ENCODE measurements around the gene C6orf163.
"Not testable (repeated sequence)": the region's sequence is repeated elsewhere in the genome, so short reads cannot be mapped to it uniquely, and the experiment has no call there.

Gene C6orf163

DNA sequence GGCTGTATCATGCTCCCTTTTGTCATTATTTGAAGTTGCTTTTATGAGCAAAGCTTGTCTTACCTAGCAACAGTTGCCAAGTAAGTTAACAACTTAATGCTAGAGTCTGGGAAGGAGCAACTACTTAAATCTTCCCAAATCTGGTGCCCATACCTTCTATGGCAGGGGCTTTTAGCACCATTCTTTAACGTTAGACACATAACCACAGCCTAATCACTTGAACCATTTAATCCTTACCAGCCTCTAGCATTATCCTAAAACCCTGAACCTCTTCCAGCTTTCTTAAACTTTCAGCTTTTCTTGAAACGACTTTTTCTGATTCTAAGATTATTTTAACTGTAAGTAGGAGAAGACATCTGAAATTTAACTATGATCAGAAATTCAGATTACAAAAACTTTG lies at the start of gene C6orf163:
Gene C6orf163, plus strand, starts transcription at position 83 of the 400 bp plus-strand sequence. Its CDS starts 287 bp downstream, at position 370.
- H3K4me1 ChIP-seq, result no peaks in the 10 kb centered on the region
- no peaks in the 10 kb centered on the region for H3K27me3 ChIP-seq
- no peaks in the 10 kb centered on the region for H3K9me3 ChIP-seq (replicated peaks in 1 of 11)
- no peak within 1 kb of the TSS for H3K9ac ChIP-seq
- H3K27ac ChIP-seq, result no peak within 1 kb of the TSS
- no peak within 1 kb of the TSS for H3K4me2 ChIP-seq
- H3K4me3 ChIP-seq, result no peak within 1 kb of the TSS
- no peaks in the 10 kb centered on the region for H3K36me3 ChIP-seq
- no peak for TF ChIP-seq Cebpa-rat (IDR thresholded peaks at IDR 0.05)
- no peaks in the 10 kb centered on the region for H4K20me1 ChIP-seq

GRCh38 chr6:87297119-87297518 lies 47.5 kb upstream of the C6orf163 start:
- no peak overlapping the region for H3K9ac ChIP-seq
- H3K27ac ChIP-seq, result no peak overlapping the region
- no peak for TF ChIP-seq Cebpa-rat (IDR thresholded peaks at IDR 0.05)
- H3K27me3 ChIP-seq, result no peaks in the 10 kb centered on the region
- H3K4me3 ChIP-seq, result no peak overlapping the region
- no peaks in the 10 kb centered on the region for H4K20me1 ChIP-seq
- no peak overlapping the region for H3K4me2 ChIP-seq
- H3K36me3 ChIP-seq, result no peaks in the 10 kb centered on the region
- no peaks in the 10 kb centered on the region for H3K9me3 ChIP-seq (replicated peaks in 1 of 11)
- no peaks in the 10 kb centered on the region for H3K4me1 ChIP-seq

- not testable (repeated sequence) for H3K9ac ChIP-seq; H3K36me3 ChIP-seq; H3K4me3 ChIP-seq; H4K20me1 ChIP-seq; H3K4me2 ChIP-seq; H3K4me1 ChIP-seq; H3K27me3 ChIP-seq; H3K9me3 ChIP-seq (replicated peaks in 1 of 11); H3K27ac ChIP-seq
Observed at GRCh38 chr6:87301277-87301676, 43.3 kb upstream of the C6orf163 start.

- H3K27me3 ChIP-seq, result no peaks in the 10 kb centered on the region
- H3K4me2 ChIP-seq, result no peak overlapping the region
- H3K4me1 ChIP-seq, result no peaks in the 10 kb centered on the region
- no peaks in the 10 kb centered on the region for H3K36me3 ChIP-seq
- no peak overlapping the region for H3K9ac ChIP-seq
- no peak overlapping the region for H3K4me3 ChIP-seq
- TF ChIP-seq Cebpa-rat (IDR thresholded peaks at IDR 0.05), result no peak
- H3K27ac ChIP-seq, result no peak overlapping the region
- no peaks in the 10 kb centered on the region for H4K20me1 ChIP-seq
- H3K9me3 ChIP-seq (replicated peaks in 1 of 11), result no peaks in the 10 kb centered on the region
Observed at GRCh38 chr6:87308970-87309369, 35.6 kb upstream of the C6orf163 start.

DNA sequence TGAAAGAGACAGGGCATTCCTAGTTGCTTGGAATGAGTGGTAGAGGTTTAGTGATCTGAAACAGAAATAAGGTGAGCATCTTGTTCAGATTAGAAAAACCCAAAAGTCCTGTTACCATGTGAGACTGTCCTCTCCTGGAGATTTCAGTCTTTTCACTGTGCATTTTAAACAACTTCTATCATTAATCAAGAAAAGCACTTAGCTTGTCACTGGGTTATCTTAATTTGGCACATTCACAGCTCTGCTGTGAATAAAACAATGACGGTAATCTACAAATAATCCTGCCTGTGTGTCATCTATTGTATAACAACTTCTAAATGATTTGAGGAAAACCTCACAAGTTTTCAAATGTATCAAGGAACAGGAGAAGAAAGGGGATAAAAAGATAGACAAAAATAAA lies 31.8 kb upstream of the C6orf163 start:
- H3K27me3 ChIP-seq, result no peaks in the 10 kb centered on the region
- no peaks in the 10 kb centered on the region for H4K20me1 ChIP-seq
- no peak for TF ChIP-seq Cebpa-rat (IDR thresholded peaks at IDR 0.05)
- H3K9me3 ChIP-seq (replicated peaks in 1 of 11), result no peaks in the 10 kb centered on the region
- no peak overlapping the region for H3K4me3 ChIP-seq
- H3K36me3 ChIP-seq, result no peaks in the 10 kb centered on the region
- H3K9ac ChIP-seq, result no peak overlapping the region
- no peaks in the 10 kb centered on the region for H3K4me1 ChIP-seq
- H3K4me2 ChIP-seq, result no peak overlapping the region
- no peak overlapping the region for H3K27ac ChIP-seq

GRCh38 chr6:87315071-87315470 lies 29.5 kb upstream of the C6orf163 start:
- H3K4me3 ChIP-seq, result no peak overlapping the region
- H3K36me3 ChIP-seq, result no peaks in the 10 kb centered on the region
- no peak overlapping the region for H3K27ac ChIP-seq
- no peaks in the 10 kb centered on the region for H3K27me3 ChIP-seq
- H3K9ac ChIP-seq, result no peak overlapping the region
- H3K4me1 ChIP-seq, result no peaks in the 10 kb centered on the region
- H3K9me3 ChIP-seq (replicated peaks in 1 of 11), result no peaks in the 10 kb centered on the region
- no peak overlapping the region for H3K4me2 ChIP-seq
- H4K20me1 ChIP-seq, result no peaks in the 10 kb centered on the region
- no peak for TF ChIP-seq Cebpa-rat (IDR thresholded peaks at IDR 0.05)

DNA sequence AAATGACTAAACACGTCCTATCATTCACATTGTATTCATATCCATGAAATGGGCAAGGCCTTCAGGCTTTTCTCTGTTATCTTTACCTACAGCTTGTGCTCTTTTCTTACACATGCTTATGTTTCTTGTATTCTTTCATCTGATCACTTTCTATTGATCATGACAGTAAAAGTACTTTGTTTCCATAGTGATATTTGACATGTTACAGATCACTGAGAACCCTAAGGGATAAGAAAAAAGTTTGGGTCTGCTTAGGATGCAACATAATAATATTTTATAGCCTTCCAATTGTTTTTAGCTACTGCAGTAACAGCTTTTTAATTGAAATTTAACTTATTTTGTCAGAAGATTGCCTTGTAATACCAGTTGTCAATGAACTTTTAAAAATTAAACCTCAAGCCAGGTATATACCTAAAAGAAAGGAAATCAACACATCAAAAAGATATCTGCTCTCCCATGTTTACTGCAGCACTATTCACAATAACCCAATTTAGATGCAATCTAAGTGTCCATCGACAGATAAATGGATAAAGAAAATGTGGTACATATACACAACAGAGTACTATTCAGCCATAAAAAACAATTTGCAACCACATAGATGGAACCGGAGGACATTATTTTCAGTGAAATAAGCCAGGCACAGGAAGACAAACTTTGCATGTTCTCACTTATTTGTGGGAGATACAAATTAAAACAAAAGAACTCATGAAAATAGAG lies 25.2 kb upstream of the C6orf163 start:
- Histone ChIP-seq H3K4me2 (no peak overlapping the region), H3K4me3 (no peak overlapping the region), H3K36me3 (no peaks in the 10 kb centered on the region), H3K27me3 (no peaks in the 10 kb centered on the region), H3K9ac (no peak overlapping the region), H3K4me1 (no peaks in the 10 kb centered on the region), H3K9me3 (replicated peaks in 1 of 11) (no peaks in the 10 kb centered on the region), H4K20me1 (no peaks in the 10 kb centered on the region), H3K27ac (no peak overlapping the region)
- TF ChIP-seq Cebpa-rat (IDR thresholded peaks at IDR 0.05), result no peak

DNA sequence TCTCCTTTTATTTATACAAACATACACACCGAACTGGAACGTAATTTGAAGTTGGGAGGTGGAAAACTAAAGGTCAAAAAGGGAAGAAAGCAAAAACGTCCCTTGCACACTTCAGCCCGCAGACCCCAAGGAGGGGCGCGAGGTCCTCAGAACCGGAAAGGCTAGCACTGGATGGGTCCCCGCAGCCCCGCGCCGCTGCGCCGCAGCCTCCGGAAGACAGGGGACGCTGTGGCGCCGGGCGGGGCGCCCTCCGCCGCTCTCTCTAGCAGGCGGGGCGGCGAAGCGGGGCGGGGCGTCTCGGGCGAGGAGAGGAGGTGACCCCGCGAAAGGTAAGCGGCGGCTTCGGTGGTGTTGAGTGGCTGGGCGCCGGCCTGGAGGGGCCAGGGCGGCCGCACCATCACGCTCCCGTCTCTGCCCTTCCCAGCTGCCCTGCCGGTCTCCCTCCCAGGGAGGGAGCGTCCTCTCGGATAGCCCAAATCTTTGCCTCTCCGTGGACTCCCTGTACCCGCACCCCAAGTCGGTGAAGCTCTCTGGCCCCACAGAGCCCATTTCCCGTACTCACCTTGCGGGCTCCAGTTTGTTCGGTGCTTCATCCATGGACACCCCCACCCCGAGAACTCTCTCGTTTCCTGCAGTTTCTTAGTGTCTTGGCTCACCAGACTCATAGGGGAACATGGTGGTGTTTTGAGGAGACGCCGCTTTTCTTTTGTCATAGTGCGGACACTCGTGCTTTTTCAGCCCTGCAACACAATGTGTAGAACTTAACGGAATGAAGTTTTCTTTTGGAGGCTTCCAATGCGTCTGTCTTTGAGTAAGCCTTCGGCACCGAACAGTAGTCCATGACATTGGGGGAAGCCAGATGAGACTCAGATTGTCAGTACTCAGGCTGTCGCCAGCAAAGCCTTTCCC lies 22.1 kb upstream of the C6orf163 start, which contains the start of gene SMIM8:
Gene SMIM8, plus strand, starts transcription at position 285 of the 909 bp plus-strand sequence. CDS start 14,444 bp downstream, outside the sequence.
- H3K27me3 ChIP-seq, result no peaks in the 10 kb centered on the region
- peak within 1 kb of the TSS; percentile 69 to 81 (median 77) for H3K9ac ChIP-seq
- no peaks in the 10 kb centered on the region for H3K9me3 ChIP-seq (replicated peaks in 1 of 11)
- peak within 1 kb of the TSS; percentile 64 to 78 (median 72) for H3K4me3 ChIP-seq
- no peaks in the 10 kb centered on the region for H3K4me1 ChIP-seq
- H3K4me2 ChIP-seq, result peak within 1 kb of the TSS; percentile 47 to 70 (median 56)
- no peaks in the 10 kb centered on the region for H4K20me1 ChIP-seq
- no peak for TF ChIP-seq Cebpa-rat (IDR thresholded peaks at IDR 0.05)
- H3K36me3 ChIP-seq, result no peaks in the 10 kb centered on the region
- H3K27ac ChIP-seq, result peak within 1 kb of the TSS; percentile 29 to 71 (median 62); a peak in 19 of 22 replicates

DNA sequence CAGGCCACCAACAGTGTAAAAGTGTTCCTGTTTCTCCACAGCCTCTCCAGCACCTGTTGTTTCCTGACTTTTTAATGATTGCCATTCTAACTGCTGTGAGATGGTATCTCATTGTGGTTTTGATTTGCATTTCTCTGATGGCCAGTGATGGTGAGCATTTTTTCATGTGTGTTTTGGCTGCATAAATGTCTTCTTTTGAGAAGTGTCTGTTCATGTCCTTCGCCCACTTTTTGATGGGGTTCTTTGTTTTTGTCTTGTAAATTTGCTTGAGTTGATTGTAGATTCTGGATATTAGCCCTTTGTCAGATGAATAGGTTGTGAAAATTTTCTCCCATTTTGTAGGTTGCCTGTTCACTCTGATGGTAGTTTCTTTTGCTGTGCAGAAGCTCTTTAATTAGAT lies 20.7 kb upstream of the C6orf163 start:
- H3K4me2 ChIP-seq; H4K20me1 ChIP-seq; H3K36me3 ChIP-seq; H3K9ac ChIP-seq; H3K4me1 ChIP-seq; H3K9me3 ChIP-seq (replicated peaks in 1 of 11); H3K27me3 ChIP-seq; H3K4me3 ChIP-seq; H3K27ac ChIP-seq: not testable (repeated sequence)
